CD4-positive, alpha-beta T cell treated with Interleukin-6 at 100 ng/mL for 8 hours (primary cell): ENCODE measurements around the gene ELMO1.
A peak's percentile ranks its signal among the peaks of the same experiment; 100 is the strongest.
"Not testable (repeated sequence)": the region's sequence is repeated elsewhere in the genome, so short reads cannot be mapped to it uniquely, and the experiment has no call there.

Experiments used
- DNase-seq: peaks from one replicate; pipeline ENCODE4 v3.0.0-alpha.2; 2020; ENCODE audit warnings: mixed read lengths, low spot score

ELMO1 gene

DNA sequence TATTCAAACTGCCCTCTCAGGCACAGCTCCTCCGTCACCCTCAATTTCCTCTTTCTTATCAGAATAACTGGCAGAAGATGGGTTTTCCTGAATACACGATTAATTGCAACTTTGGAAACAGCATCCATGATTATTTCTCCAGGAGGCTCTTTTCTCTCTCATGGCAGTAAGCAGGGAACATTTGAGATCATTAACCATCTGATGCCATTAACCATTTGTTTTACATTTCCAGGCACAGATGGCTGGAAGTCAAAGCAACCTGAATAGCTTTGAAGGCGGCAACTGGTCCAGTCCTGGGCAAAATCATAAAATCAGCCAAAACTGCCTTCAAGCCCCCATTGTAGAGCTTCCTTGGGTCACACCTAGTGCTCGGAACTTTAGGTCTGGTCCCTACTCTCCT is 434.9 kb downstream of the ELMO1 start:
- DNase-seq = no peak

DNA sequence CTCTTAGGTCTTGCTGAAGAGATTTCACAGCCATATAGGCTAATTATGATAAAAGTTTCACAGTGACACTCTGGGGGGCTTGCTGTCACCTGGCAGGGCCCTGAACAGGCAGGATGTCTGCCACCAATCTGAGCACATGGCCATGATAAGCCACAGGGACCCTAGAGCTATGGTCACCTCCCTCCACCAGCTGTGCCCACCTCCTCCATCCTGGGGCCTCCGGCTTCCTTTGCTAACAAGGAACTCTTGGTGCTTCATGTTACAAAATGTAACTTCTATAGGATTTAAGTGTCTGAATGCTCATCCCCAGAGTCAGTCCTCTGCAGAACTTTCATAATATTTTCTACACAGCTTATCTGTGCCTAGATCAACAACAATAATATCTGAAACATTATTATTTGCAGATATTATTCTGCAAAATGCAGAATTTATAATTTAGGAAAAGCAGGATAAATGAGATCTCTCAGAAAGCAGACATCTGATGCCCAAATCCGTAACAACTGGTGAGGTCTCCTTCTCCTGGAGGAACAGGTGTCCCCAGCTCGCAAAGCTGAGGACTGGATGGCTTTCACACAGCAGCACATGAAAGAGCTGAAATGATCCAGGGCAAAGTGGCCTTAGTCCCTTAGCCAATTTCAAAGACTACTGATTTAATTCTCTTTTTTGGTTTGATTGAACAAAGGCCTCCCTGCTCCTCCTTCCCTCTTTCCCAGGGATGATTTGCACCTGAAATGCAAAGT is 437.3 kb downstream of the ELMO1 start:
- no peak for DNase-seq

DNA sequence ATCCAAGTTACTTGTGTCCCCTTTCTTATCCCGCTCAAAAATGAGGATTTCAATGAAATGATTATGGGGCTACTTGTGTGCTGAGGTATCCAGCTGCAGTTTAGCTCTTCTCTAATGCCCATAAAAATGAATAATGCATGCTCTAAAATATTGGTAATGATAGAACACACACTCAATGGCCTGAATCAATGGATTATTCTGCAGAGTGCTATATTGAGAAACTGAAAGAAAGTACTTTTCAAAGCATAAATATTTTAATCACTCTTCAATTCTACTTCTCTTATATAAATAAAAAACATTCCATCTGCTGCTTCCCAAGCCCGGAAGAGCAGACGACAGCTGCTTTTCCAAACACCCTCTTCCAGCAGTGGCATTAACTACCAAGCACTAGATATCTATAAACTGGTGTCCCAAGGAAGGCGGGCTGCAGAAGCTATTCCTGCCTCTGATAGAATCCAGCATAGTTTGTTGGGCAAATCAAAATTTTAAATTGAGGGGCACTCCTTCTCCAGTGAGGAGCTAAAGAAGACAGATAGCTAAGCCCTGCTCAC is 439.5 kb downstream of the ELMO1 start:
- DNase-seq = no peak

DNA sequence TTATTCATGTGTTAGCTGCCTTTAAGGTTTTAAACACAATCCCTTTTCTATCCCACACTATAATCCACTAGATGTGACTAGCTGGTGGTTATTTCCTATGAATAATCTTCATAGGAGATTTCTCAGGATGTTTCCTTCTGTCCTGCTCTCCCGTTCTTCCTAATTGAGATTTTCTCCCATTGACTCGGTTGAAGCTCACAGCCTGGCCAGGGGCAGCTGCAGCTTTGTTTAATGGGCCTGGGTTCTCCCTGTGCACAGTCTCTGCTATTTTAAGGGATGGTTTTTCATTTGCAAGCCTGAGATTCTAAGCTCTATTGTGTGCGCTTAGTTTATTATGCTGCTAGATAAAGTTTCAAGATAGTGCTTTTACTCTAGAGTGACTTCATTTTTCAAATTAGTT is 441.0 kb downstream of the ELMO1 start:
- DNase-seq = no peak

DNA sequence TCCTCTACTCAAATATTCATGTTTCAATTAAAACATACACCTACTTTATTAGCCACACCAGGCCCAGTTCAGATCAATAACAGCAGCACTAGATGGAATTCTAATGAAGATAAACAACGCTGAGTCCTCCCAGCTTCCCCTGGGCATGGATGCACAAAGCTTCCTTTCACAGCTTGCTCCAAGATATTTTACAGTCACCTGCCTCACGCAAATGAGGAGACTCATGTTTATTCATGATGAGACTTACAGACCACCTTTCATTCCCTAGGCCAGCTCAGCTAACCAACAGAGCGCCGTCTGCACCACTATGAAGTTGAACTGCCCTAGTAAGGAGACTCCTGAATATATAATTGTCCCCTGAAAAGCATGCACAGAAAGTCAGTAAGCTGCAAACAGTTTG is 441.4 kb downstream of the ELMO1 start:
- no peak for DNase-seq

DNA sequence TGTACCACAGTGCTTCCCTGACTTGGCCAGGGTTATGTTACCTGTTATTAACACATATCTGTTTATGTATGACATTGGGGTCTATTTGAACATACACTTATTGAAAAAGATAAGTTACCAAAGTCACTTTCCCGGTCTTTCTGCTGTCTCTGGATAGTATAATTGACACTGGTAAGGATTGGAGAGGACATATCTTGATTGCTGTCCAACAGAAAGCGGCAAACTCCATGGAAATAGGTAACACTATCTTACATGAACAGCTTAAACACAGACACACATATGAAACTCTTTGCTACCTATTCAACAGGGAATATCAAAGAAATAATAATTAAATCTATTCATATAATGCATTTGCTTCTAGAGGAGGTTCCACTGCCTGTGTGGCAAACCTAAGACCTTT is 441.9 kb downstream of the ELMO1 start:
- DNase-seq = no peak

DNA sequence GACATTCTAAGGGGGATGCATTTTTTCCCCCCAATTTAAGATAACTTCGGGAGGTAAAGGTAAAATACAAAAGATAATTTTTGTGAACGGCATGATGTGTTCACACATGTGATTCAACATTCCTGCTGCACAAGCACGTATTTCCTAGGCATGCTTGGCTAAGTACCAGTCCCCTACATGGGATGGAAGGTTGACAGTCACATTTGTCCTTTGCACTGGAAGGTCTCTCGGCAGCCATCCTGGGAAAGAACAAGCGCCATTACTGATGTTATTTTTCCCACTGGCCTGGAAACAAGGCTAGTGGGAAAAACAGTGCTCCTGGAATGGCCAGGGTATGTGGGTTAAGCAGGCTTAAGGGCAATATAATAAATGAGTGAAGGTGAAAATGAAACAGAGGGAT is 448.2 kb downstream of the ELMO1 start:
- no peak for DNase-seq

DNA sequence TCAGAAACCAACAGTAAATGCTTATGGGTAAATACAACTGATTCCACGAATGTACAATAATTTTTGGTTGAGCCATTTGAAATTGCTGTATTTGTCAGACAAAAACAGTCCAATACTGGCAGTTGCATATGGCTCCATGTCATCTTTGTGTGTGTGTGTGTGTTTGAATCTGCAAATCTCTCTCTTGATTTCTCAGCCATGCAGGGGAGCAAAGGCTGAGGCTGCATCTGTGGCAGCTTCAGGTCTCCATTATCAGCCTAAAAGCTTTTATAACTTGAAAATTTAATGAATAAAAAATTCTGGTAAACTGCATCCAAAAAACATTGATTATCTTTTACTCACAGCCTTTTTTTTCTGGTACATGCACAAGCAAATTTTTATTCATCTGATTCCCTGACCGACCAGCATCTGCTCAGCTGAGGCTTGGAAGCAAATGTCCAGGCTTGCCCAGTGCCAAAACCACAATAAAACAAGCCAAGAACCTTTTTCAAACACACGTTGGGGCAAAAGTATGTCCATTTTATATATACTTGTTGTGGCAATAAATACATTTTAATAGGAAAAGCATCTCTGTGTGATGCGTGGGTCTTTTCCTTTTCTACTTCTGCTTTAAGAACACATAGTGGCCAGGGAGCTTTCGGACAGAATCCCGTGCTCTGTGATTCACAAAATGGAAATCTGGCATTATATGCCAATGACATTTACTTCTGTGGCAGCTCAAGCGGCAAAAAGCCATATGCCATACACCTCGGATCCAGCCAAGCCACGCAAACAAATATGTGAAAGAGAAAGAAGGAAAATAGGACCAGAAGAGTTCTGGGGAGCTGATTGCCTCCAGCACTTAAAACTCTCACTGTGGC is 448.8 kb downstream of the ELMO1 start:
- no peak for DNase-seq

DNA sequence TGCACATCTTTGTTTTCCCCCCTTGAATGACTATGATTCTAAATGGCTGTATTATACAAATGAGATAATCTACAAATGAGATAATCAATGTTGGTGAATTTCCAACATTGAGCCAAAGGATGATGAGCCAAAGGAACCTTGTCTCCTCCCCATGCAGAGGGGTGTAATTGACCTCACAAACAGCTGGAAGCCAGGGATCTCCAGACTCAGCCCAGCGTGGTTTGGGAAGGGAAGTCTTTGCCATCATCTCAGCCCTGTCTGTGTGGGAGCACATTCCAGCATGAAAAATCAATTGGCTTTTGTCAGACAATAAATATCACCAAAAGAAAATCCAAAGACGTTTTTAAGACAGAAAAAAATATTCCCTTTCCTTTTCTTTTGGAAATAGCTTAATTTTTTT is 452.9 kb downstream of the ELMO1 start:
- no peak for DNase-seq

DNA sequence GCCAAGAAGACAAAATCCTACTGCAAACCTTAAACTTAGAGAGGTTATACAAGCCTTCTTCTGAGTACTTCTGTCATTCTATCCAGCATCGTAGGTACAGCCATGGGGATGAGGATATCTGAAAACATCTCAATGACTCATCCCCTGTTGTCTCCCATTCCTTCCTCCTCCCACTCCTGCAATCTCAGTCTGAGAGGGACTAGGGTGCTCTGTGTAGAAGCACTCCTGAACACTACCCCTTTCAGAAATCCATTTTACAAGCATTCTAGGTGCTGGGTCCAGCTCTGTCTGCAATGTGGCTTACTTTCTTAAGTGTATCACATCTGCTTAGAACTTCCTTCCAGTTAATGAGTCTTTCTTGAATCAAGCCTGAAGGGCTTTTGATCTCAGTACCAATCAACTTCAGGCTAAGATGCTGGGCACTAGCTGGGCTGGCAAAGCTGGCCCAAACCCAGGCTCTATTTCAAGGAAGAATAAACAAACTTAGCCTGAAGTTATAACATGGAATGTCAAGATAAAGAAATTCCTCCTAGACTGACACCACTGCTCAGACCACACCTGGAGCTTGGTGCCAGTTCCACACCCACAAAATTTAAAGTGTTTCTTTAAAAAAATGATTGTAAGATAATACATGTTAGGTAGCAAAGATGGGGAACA is 454.1 kb downstream of the ELMO1 start:
- DNase-seq = no peak

DNA sequence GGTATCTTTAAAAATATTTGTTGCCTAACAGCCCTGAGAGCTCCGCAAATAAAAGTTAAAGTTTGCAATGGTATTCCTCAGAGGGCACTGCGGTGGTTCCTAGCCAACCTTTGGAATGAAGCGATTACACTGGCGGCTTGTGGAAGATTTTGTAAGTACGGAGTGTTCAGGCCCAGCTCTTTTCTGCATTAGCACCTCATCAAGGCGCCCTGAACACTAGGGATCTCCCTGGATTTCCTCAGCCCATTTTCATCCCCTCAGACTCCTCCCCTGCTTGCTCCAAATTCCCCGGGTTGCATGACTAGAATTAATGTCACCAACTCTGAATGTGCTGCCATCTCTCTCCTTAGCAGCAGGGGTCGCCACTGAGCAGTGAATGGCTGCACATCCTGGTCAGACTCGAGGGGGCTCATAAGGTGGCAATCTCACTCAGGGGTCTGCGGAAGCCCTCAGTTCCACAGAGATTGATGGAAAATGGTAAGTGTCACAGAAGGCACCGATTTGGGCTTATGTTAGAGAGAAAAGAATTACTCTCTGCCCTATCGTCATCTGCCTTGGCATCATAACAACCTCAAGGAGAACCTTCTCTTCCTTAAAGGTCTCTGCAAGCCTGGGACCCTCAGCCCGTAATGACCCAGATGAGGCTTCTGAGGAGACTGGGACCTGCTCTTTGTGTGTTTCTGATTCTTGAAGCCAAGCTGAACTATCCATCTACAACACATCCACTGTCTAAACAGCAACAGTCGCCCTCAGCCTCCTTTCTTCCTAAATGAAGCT is 461.5 kb downstream of the ELMO1 start:
- peak; percentile 44 for DNase-seq

DNA sequence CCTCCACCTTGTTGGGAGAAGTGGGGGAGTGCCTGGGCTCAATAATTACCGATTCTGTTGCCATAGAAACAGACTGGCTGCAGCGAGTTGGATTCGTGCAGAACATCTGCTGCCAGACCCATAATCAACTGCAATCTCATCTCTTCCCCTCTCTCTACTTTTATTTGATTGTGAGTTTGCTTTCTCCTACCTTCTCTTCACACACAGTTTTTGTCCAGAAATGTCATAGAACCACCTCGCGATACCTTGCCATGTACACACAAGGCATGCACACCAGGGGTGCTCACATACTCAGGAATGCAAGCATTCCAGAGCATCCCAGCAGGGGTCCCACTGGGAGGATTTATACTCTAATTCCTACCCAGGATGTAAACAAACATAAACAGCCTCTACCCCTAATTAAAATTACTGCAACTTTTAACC is 462.1 kb downstream of the ELMO1 start:
- no peak for DNase-seq

DNA sequence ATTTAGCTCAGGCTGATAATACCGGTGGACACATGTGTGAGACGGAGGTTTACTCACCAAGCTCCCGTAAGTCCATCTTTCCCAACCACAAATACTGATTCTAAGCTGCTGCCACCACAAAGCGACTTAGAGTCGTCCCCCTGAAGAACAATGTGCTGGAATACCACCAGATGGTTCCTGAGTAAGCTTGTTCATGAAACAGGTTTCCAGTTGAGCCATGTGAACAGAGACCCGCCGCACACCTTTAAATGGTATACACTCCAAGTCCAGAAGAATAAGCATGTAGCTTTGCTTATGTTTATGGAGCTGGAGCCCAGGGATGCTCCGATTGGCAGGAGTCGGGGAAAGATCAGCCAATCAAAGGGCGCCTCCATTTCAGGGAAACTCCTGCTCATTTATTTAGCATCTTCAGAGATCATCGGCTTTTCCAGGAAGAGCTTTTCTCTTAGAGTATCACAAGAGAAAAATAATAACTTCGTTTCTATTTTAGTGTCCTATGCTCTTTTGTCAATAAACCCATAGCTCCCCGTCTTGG is 462.7 kb downstream of the ELMO1 start:
- DNase-seq = no peak

DNA sequence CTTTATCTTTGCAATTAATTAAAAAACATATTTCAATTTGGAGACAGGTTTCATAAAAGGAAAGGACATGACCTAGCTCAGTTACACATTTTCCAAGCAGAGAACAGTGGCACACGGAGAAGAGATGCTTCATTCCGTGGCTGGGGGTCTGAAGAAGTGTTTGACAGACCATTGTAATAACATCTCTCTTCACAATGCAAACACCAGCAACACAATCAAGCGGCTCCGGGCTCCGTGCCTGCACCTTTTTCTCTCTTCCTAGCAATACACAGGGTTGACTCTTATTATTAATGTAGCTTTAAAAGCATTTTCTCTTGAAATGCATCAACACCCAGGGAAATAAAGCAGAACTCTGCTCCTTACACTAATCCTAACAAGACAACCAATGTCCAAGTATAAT is 463.3 kb downstream of the ELMO1 start:
- DNase-seq = no peak

DNA sequence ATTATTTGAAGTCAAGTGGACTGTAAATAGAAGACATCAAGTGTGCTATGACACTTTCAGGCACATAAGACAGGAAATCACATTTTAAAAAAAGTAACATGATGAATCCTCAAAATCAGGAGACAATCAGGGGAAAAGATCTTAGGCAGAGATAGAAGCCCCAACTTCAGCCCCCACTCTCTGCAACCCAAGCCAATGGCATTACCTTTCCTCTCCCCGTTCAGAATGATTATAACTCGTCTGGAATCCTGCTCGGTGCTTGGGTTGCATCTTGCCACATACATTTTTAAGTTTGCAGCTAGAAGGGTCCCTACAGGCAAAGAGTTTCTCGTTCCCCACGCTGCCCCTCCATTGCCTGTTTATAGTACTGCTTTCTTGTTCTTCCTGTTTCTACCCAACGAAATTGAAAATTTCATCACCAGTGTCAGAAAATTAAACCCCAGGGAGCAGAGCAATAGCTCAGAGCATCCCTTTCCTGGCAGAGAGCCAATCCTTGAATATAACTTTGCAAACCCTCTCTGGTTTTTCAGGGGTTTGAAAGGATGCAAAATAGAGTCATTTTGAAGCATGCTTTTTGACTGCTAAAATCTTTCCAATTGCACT is 463.9 kb downstream of the ELMO1 start:
- no peak for DNase-seq

DNA sequence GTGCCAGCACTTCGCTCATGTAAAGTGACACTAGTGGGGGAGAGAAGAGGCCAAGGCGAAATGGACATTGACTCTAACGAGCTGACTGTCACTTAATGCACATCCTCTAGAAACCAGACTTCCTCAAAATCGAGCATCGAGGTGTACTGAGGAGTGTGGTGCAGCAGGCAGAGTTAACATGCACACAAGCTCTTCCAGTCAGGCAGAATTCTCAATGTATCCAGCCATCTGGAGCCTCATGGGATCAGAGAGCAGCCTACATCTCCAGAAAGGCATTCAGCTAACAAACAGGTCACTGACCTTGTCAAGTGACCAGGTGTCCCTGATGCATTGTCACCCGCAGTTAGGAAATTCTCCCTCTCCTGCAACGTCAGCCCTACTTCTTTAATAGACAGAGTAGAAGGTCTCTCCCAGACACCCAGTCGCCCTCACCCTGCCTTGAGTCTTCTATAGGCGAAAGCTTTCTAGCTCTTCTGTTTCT is 464.6 kb downstream of the ELMO1 start:
- DNase-seq = no peak

DNA sequence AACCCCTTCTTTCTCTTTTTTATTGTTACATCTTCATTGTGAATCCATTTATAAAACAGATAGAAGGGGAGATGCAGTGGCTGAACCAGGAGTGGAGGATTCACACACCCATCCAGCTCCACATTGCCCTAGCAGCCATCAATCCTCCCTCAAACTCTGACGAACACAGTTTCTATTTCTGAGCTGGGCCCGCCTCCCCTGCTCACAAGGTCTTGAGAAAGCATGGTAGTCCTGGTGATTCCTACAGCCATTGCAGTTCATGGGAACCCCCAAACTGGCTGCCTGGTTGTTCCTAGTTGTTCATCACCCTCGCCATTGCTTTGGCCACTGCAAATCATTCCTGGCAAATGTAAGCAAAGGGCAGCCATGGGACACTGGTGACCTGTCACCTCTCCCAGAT is 465.9 kb downstream of the ELMO1 start:
- no peak for DNase-seq

DNA sequence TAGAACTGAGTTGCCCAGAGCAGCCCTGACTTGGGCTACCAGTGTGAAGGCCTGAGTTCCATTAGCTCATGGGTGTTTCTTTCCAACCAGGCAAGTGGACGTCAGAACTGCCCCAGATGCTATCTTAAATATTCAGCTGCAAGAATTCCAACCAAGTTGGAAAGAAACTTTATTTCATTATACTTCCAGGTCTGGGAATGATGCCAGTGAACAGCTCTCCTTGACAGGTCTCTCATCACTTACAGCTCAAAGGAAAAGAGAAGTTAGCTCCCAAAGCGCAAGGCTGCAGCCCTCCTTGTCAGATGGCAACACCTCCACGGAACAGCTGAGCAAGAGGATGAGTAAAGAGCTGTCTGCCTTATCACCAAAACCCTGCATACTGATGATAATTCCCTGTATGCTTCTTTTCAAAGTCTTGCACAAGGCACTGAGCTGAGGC is 468.8 kb downstream of the ELMO1 start:
- no peak for DNase-seq

DNA sequence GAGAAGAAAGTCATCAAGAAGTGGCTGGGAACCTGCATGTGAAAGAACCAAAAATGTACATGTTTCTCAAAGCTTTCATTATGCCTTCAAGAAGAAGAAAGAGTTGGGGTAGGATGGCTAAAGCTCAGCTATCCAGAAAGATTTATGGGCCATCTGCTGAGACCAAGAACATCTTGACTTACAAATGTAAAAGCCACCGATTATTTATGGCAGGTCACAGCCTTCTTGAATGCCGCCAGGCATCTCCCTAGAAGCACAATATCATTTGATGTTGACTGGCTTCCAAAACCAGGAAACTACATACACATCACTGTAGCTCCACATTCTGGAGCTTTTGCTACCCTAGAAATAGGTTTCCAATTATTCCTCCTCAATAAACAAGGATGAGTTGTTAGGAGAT is 470.2 kb downstream of the ELMO1 start:
- DNase-seq = no peak

DNA sequence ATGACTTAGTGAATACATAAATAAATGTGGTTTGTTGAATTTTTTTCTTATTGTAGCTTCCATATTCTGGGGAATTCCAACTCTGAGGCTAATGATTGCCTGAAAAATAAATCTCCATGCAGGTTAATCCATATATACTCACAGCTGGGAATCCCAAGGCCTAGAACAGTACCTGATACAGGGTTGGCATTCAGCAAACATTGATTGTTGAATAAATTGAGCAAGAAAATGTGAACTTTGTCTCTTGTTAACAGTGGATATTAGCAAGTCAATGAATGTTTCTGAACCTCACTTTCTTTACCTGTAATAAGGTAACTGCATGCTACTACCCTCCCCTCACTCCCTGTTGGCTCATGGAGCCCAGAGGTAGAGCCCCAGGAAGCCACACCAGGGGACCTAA is 470.8 kb downstream of the ELMO1 start:
- DNase-seq = no peak

DNA sequence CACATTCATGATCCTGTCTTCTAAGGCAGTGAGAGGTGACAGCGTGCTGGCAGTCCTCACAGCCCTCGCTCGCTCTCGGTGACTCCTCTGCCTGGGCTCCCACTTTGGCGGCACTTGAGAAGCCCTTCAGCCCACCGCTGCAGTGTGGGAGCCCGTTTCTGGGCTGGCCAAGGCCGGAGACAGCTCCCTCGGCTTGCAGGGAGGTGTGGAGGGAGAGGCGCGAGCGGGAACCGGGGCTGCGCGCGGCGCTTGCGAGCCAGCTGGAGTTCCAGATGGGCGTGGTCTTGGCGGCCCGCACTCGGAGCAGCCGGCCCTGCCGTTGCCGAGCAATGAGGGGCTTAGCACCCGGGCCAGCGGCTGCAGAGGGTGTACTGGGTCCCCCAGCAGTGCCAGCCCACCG is 475.1 kb downstream of the ELMO1 start:
- not testable (repeated sequence) for DNase-seq
